Smooth muscle cell (in vitro differentiated cells): ENCODE results near the gene BTD. TPM values are rescaled to one million over a fixed set of nuclear protein-coding genes. Genes with fewer than 3 reads are reported as not detected.

Experiments used
- DNase-seq: peaks from one replicate; lab custom pipeline; 2025; ENCODE audit not compliant: unreplicated experiment; lab: John Stamatoyannopoulos, UW
- H2AFZ ChIP-seq: fragments of 200-600 bp; sonication (generic); 2 replicates; pipeline ENCODE4 v1.6.0; 2016; ENCODE audit warnings: antibody characterized with exemption, low read depth, mild to moderate bottlenecking
- H3F3A ChIP-seq: fragments of 200-600 bp; sonication (generic); 2 replicates; pipeline ENCODE4 v1.6.0; 2017; ENCODE audit warnings: antibody characterized with exemption, low read depth
- H3K27ac ChIP-seq: fragments of 200-600 bp; sonication (generic); 2 replicates; pipeline ENCODE4 v1.5.1; 2016; ENCODE audit warnings: low read depth, mild to moderate bottlenecking
- H3K27me3 ChIP-seq: fragments of 200-600 bp; sonication (generic); 2 replicates; pipeline ENCODE4 v1.6.1; 2016; ENCODE audit warnings: low read depth, mild to moderate bottlenecking
- H3K36me3 ChIP-seq: fragments of 200-600 bp; sonication (generic); 2 replicates; pipeline ENCODE4 v1.5.1; 2016; ENCODE audit warnings: low read depth
- H3K4me1 ChIP-seq: fragments of 200-600 bp; sonication (generic); 2 replicates; pipeline ENCODE4 v1.5.1; 2016; ENCODE audit warnings: low read depth
- H3K4me2 ChIP-seq: fragments of 200-600 bp; sonication (generic); 2 replicates; pipeline ENCODE4 v1.6.0; 2016; ENCODE audit warnings: mild to moderate bottlenecking
- H3K4me3 ChIP-seq: fragments of 200-600 bp; sonication (generic); 2 replicates; pipeline ENCODE4 v1.5.1; 2016; ENCODE audit warnings: mild to moderate bottlenecking
- H3K79me2 ChIP-seq: fragments of 200-600 bp; sonication (generic); 2 replicates; pipeline ENCODE4 v1.6.0; 2016; ENCODE audit warnings: low read depth, mild to moderate bottlenecking
- H3K9ac ChIP-seq: fragments of 200-600 bp; sonication (generic); 2 replicates; pipeline ENCODE4 v1.6.0; 2016; ENCODE audit warnings: low read depth
- H3K9me3 ChIP-seq: fragments of 200-600 bp; sonication (generic); replicated peaks from 2 replicates; pipeline ENCODE4 v1.5.1; 2016; ENCODE audit warnings: low read depth
- H4K20me1 ChIP-seq: fragments of 200-600 bp; sonication (generic); 2 replicates; pipeline ENCODE4 v1.6.0; 2016; ENCODE audit warnings: low read depth
- WGBS: methylation state at CpG from one replicate; pipeline ENCODE4 v1.1.7; 2016; ENCODE audit warnings: low lambda C conversion rate; 5-methylcytosine and 5-hydroxymethylcytosine counted together
- microRNA-seq: library from miRNA; unstranded; fragments of <30 nt; microRNA quantifications from one replicate; pipeline ENCODE4, GENCODE V29; 2016; ENCODE audit warnings: borderline number of aligned reads
- polyA plus RNA-seq: library from polyadenylated mRNA; unstranded; fragments of >200 nt; fragmentation: Nextera tagmentation; extraction: Ambion mirVana; gene quantifications from 2 replicates; pipeline ENCODE4 v1.2.1, GENCODE V29; 2016
- small RNA-seq: library from RNA; depleted of rRNA; stranded (forward); fragments of <200 nt; gene quantifications from one replicate; pipeline ENCODE3, GENCODE V24; 2014
- total RNA-seq: library from RNA; depleted of rRNA; stranded (reverse); fragments of >200 nt; gene quantifications from 2 replicates; pipeline ENCODE4 v1.2.3, GENCODE V29; 2014
- TF ChIP-seq, protein P1 (sequence below): fragments of 200-600 bp; sonication (generic); IDR thresholded peaks from 2 replicates; pipeline ENCODE4 v1.5.1; 2017; ENCODE audit warnings: borderline replicate concordance, mild to moderate bottlenecking, antibody characterized with exemption; ENCODE audit not compliant: insufficient read depth, poor library complexity, severe bottlenecking

The BTD gene
- total and polyA plus RNA-seq, 2 experiments from 2014 or later, result 20.9 to 23.6 TPM

GRCh38 chr3:15693355-15693754 is 91.8 kb downstream of the BTD start:
- H3F3A ChIP-seq, result no peaks in the 10 kb centered on the region
- H3K27ac ChIP-seq, result no peak overlapping the region
- H3K4me2 ChIP-seq, result no peak overlapping the region
- no peaks in the 10 kb centered on the region for H3K4me1 ChIP-seq
- 6% methylated on average over 1 of the region's 1 CpG for WGBS
- no peak overlapping the region for H3K4me3 ChIP-seq
- H4K20me1 ChIP-seq, result no peaks in the 10 kb centered on the region
- peaks cover 9% of the 10 kb centered on the region for H3K36me3 ChIP-seq
- DNase-seq, result no peak
- TF ChIP-seq, protein P1, sequence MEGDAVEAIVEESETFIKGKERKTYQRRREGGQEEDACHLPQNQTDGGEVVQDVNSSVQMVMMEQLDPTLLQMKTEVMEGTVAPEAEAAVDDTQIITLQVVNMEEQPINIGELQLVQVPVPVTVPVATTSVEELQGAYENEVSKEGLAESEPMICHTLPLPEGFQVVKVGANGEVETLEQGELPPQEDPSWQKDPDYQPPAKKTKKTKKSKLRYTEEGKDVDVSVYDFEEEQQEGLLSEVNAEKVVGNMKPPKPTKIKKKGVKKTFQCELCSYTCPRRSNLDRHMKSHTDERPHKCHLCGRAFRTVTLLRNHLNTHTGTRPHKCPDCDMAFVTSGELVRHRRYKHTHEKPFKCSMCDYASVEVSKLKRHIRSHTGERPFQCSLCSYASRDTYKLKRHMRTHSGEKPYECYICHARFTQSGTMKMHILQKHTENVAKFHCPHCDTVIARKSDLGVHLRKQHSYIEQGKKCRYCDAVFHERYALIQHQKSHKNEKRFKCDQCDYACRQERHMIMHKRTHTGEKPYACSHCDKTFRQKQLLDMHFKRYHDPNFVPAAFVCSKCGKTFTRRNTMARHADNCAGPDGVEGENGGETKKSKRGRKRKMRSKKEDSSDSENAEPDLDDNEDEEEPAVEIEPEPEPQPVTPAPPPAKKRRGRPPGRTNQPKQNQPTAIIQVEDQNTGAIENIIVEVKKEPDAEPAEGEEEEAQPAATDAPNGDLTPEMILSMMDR, result peak; percentile 15
- H3K9ac ChIP-seq, result no peak overlapping the region
- no peaks in the 10 kb centered on the region for H3K9me3 ChIP-seq
- no peaks in the 10 kb centered on the region for H3K27me3 ChIP-seq
- no peaks in the 10 kb centered on the region for H3K79me2 ChIP-seq
- no peak overlapping the region for H2AFZ ChIP-seq

DNA sequence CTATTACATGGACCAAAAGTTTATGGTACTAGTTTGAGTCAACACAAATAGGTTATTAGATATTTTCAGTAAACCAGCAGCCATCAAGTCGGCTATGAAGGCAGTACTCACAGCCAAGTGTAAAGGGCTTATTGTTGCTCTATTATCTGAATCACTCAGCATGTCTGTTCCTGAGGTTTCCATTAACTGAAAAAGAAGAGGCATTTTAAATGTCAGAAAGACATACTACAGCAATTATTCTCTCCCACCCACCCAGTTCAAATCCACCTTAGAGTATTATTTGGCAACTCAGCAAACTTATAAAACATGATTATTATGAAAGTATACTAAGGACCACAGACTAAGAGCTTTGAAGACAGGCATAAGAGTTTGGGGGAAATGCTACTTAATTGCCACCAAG is 93.1 kb downstream of the BTD start:
- Histone ChIP-seq H3K4me1 (no peaks in the 10 kb centered on the region), H2AFZ (no peak overlapping the region), H3K4me3 (no peak overlapping the region), H3K79me2 (no peaks in the 10 kb centered on the region), H3K36me3 (peaks cover 3% of the 10 kb centered on the region), H3K4me2 (no peak overlapping the region), H3K27me3 (no peaks in the 10 kb centered on the region), H3K9me3 (no peaks in the 10 kb centered on the region), H4K20me1 (no peaks in the 10 kb centered on the region), H3F3A (no peaks in the 10 kb centered on the region), H3K9ac (no peak overlapping the region), H3K27ac (peak overlapping the region; percentile 36)
- WGBS, result 38% methylated on average over 1 of the region's 1 CpG
- TF ChIP-seq, protein P1, result no peak
- no peak for DNase-seq

Small RNA genes within 50 kb of the gene (microRNA-seq; reads per million reads assigned to microRNA genes)
- gene MIR3134, result not detected

Small RNA genes within 50 kb of the gene (small RNA-seq; reads per million reads assigned to genes)
- not detected for gene MIR3134

Other genes with a start within 250 kb of the BTD start
- 17.0 and 37.3 TPM in 2 replicates for gene METTL6, start 174.2 kb upstream of the BTD start, total RNA-seq
- 12.8 and 16.0 TPM in 2 replicates for gene METTL6, start 174.2 kb upstream of the BTD start, polyA plus RNA-seq
- 22.1 and 22.9 TPM in 2 replicates for gene EAF1, start 174.1 kb upstream of the BTD start, total RNA-seq
- 9.5 and 11.3 TPM in 2 replicates for gene EAF1, start 174.1 kb upstream of the BTD start, polyA plus RNA-seq
- 1.3 and 1.8 TPM in 2 replicates for gene COLQ, start 80.0 kb upstream of the BTD start, total RNA-seq
- 0.69 and 3.0 TPM in 2 replicates for gene COLQ, start 80.0 kb upstream of the BTD start, polyA plus RNA-seq
- 13.0 and 17.9 TPM in 2 replicates for gene HACL1, start 176 bp upstream of the BTD start, total RNA-seq
- gene HACL1, start 176 bp upstream of the BTD start, polyA plus RNA-seq, result 11.8 and 16.3 TPM in 2 replicates
- 35.7 and 47.3 TPM in 2 replicates for gene ANKRD28, start 196.2 kb downstream of the BTD start, total RNA-seq
- 8.6 and 11.8 TPM in 2 replicates for gene ANKRD28, start 196.2 kb downstream of the BTD start, polyA plus RNA-seq